Neuronal stem cell (in vitro differentiated cells): ENCODE results near the gene SLC28A3.

Source experiments
- DNase-seq: peaks from one replicate; pipeline ENCODE4 v3.0.0-alpha.2; 2013; ENCODE audit warnings: low spot score
- H2AFZ ChIP-seq: one replicate; pipeline ENCODE4 v1.6.1; 2013; ENCODE audit warnings: mild to moderate bottlenecking, low read length, inconsistent platforms
- H2AK5ac ChIP-seq: 2 replicates; pipeline ENCODE4 v1.6.1; 2013; ENCODE audit warnings: low read depth, mild to moderate bottlenecking, inconsistent platforms, low read length, moderate library complexity, mixed read lengths
- H2BK120ac ChIP-seq: 2 replicates; pipeline ENCODE4 v1.6.1; 2013; ENCODE audit warnings: low read depth, mild to moderate bottlenecking, inconsistent platforms, low read length, moderate library complexity, mixed read lengths
- H2BK12ac ChIP-seq: one replicate; pipeline ENCODE4 v1.6.1; 2013; ENCODE audit warnings: low read length, inconsistent platforms
- H2BK15ac ChIP-seq: 2 replicates; pipeline ENCODE4 v1.6.1; 2013; ENCODE audit warnings: mild to moderate bottlenecking, low read length, inconsistent platforms, mixed read lengths
- H2BK5ac ChIP-seq: one replicate; pipeline ENCODE4 v1.6.1; 2013; ENCODE audit warnings: inconsistent platforms, mild to moderate bottlenecking, low read length, moderate library complexity
- H3K14ac ChIP-seq: one replicate; pipeline ENCODE4 v1.6.1; 2013; ENCODE audit warnings: low read length, inconsistent platforms
- H3K18ac ChIP-seq: 2 replicates; pipeline ENCODE4 v1.6.1; 2013; ENCODE audit warnings: low read length, inconsistent platforms
- H3K23ac ChIP-seq: 2 replicates; pipeline ENCODE4 v1.6.1; 2013; ENCODE audit warnings: low read depth, mild to moderate bottlenecking, mixed read lengths, low read length, inconsistent platforms; ENCODE audit not compliant: poor library complexity
- H3K27ac ChIP-seq: replicated peaks from 3 replicates; pipeline ENCODE4 v1.5.1; 2013; ENCODE audit warnings: low read length, inconsistent platforms
- H3K27me3 ChIP-seq, 3 experiments: 2 replicates each; pipeline ENCODE4 v1.6.1; 2013; ENCODE audit warnings: low read length in 3 of 3, mild to moderate bottlenecking in 2 of 3, inconsistent platforms in 1 of 3, low read depth in 1 of 3, mixed read lengths in 1 of 3, moderate library complexity in 1 of 3; ENCODE audit not compliant: control insufficient read depth in 3 of 3, insufficient read depth in 3 of 3
- H3K36me3 ChIP-seq, 2 donors: replicated peaks in 1 of 2; 2 replicates each; pipeline ENCODE4 v1.6.1; 2013; ENCODE audit warnings: low read length in 2 of 2; ENCODE audit not compliant: control insufficient read depth in 2 of 2, insufficient read depth in 2 of 2
- H3K4ac ChIP-seq: 2 replicates; pipeline ENCODE4 v1.6.1; 2013; ENCODE audit warnings: inconsistent platforms, mild to moderate bottlenecking, low read length, moderate library complexity
- H3K4me1 ChIP-seq, 2 donors: 1 replicate in 1 of 2; 2 replicates in 1 of 2; pipeline ENCODE4 v1.6.1; 2013; ENCODE audit warnings: low read length in 2 of 2, low read depth in 1 of 2; ENCODE audit not compliant: control insufficient read depth in 2 of 2, insufficient read depth in 1 of 2
- H3K4me2 ChIP-seq: one replicate; pipeline ENCODE4 v1.6.1; 2013; ENCODE audit warnings: mild to moderate bottlenecking, low read length, inconsistent platforms; ENCODE audit not compliant: insufficient read depth, poor library complexity, severe bottlenecking
- H3K4me3 ChIP-seq, 2 donors: 2 replicates each; pipeline ENCODE4 v1.5.1; 2013; ENCODE audit warnings: low read length in 2 of 2, mild to moderate bottlenecking in 2 of 2, inconsistent platforms in 1 of 2, moderate library complexity in 1 of 2
- H3K79me1 ChIP-seq: one replicate; pipeline ENCODE4 v1.6.1; 2013; ENCODE audit warnings: low read depth, mild to moderate bottlenecking, inconsistent platforms, low read length, moderate library complexity
- H3K9ac ChIP-seq: one replicate; pipeline ENCODE4 v1.6.1; 2013; ENCODE audit warnings: mild to moderate bottlenecking, low read depth, low read length, inconsistent platforms; ENCODE audit not compliant: poor library complexity
- H3K9me3 ChIP-seq, 2 donors: replicated peaks in 1 of 2; 2 replicates each; pipeline versions ENCODE3 to v1.6.1; 2013; ENCODE audit warnings: low read length in 2 of 2, mild to moderate bottlenecking in 2 of 2, inconsistent platforms in 1 of 2, low read depth in 1 of 2, mixed read lengths in 1 of 2, moderate library complexity in 1 of 2; ENCODE audit not compliant: control insufficient read depth in 2 of 2, insufficient read depth in 1 of 2
- H4K8ac ChIP-seq: one replicate; pipeline ENCODE4 v1.6.1; 2013; ENCODE audit warnings: low read depth, mild to moderate bottlenecking, inconsistent platforms, low read length, moderate library complexity
- H4K91ac ChIP-seq: one replicate; pipeline ENCODE4 v1.6.1; 2013; ENCODE audit warnings: low read length, low read depth, mild to moderate bottlenecking, inconsistent platforms; ENCODE audit not compliant: poor library complexity
- WGBS, 2 donors: extraction: QIAGEN DNeasy Blood & Tissue Kit; methylation state at CpG; one replicate each; pipeline ENCODE4 v1.1.7; 2013; ENCODE audit warnings: missing lambda C conversion rate in 2 of 2, mixed read lengths in 1 of 2; ENCODE audit not compliant: insufficient read length in 2 of 2, insufficient replicate concordance in 1 of 2; ENCODE audit errors: extremely low coverage in 2 of 2; 5-methylcytosine and 5-hydroxymethylcytosine counted together

Gene SLC28A3

GRCh38 chr9:84339503-84339902 is 1.1 kb downstream of the SLC28A3 start:
- H3K4me1 ChIP-seq: peaks cover 0 to 7% of the 10 kb centered on the region in 2 donors
- no peaks in the 10 kb centered on the region for H3K79me1 ChIP-seq
- H2AFZ ChIP-seq: no peak overlapping the region
- no peak overlapping the region for H4K91ac ChIP-seq
- H4K8ac ChIP-seq: no peak overlapping the region
- no peaks in the 10 kb centered on the region for H3K36me3 ChIP-seq
- no peak overlapping the region for H2BK120ac ChIP-seq
- no peak overlapping the region for H2BK15ac ChIP-seq
- no peak overlapping the region for H3K9ac ChIP-seq
- no peak for DNase-seq
- H3K4me2 ChIP-seq: no peak overlapping the region
- no peak overlapping the region for H3K14ac ChIP-seq
- no peak overlapping the region for H3K4ac ChIP-seq
- H3K23ac ChIP-seq: no peak overlapping the region
- WGBS, 2 donors: no CpG with 5 or more reads among the region's 3 CpGs
- no peaks in the 10 kb centered on the region for H3K9me3 ChIP-seq
- no peak overlapping the region for H3K18ac ChIP-seq
- no peak overlapping the region for H2AK5ac ChIP-seq
- H2BK12ac ChIP-seq: no peak overlapping the region
- no peak overlapping the region for H2BK5ac ChIP-seq
- H3K4me3 ChIP-seq: no peak overlapping the region
- H3K27me3 ChIP-seq: no peaks in the 10 kb centered on the region
- H3K27ac ChIP-seq: no peak overlapping the region

DNA sequence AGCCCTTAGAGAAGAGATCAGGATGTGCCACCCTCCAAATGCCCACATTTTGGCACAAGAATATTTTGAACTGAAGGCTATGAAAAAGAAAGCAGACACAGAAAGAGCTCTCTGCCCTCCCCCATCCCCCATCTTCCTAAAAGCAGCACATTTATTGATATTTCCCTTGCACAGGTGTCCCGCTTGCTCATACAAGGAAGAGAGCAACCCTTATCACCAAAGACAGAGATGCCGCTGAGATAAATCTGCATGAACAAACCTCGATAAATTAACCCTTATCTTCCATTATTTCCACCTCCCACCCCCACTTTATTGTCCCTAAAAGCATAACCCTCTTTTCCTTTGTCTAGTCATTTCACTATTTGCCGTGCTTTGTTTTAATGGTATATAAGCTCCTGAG is 1.8 kb downstream of the SLC28A3 start:
- Histone ChIP-seq H2BK120ac (no peak overlapping the region), H3K79me1 (no peaks in the 10 kb centered on the region)
- 100% methylated on average over 1 of the region's 4 CpGs; no CpG with 5 or more reads in 1 of the 2 donors for WGBS, 2 donors

DNA sequence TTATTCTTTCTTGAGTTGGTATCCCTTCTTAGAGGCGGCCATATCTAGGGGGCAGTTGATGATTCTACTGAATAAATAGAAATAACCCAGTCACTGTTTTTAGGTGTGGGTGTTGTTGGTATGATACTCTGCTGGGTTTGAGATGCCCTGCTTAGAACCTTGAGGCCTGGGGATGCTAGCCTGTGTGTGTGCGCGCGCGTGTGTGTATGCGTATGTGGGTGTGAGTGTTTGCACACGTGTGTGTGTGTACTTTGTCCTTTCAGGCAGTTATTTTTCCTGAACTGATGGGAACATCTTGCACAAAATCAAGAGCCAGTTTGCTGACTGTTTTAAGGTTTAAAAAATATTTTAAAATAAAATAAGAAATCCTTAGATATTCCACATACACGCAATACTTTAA is 3.3 kb downstream of the SLC28A3 start:
- Histone ChIP-seq H3K9me3 (no peaks in the 10 kb centered on the region), H3K4me3 (no peak overlapping the region), H3K9ac (no peak overlapping the region), H3K4me2 (no peak overlapping the region), H3K79me1 (no peaks in the 10 kb centered on the region), H2AFZ (no peak overlapping the region), H3K27ac (no peak overlapping the region), H2BK15ac (no peak overlapping the region), H3K18ac (no peak overlapping the region), H3K4me1 (peaks cover 0 to 7% of the 10 kb centered on the region in 2 donors), H3K23ac (no peak overlapping the region), H2BK120ac (no peak overlapping the region), H2AK5ac (no peak overlapping the region), H3K27me3 (no peaks in the 10 kb centered on the region), H3K36me3 (no peaks in the 10 kb centered on the region), H2BK5ac (no peak overlapping the region), H2BK12ac (no peak overlapping the region), H3K14ac (no peak overlapping the region), H4K91ac (no peak overlapping the region), H3K4ac (no peak overlapping the region), H4K8ac (no peak overlapping the region)
- DNase-seq: no peak
- no CpG with 5 or more reads among the region's 8 CpGs for WGBS, 2 donors

More for the DNA sequence above, 1.8 kb downstream of the SLC28A3 start:
- H2AFZ ChIP-seq: no peak overlapping the region
- no peak overlapping the region for H3K23ac ChIP-seq
- H2AK5ac ChIP-seq: no peak overlapping the region
- H3K14ac ChIP-seq: no peak overlapping the region
- DNase-seq: no peak
- H2BK5ac ChIP-seq: no peak overlapping the region
- no peak overlapping the region for H2BK12ac ChIP-seq
- H3K4me1 ChIP-seq: peaks cover 0 to 7% of the 10 kb centered on the region in 2 donors
- no peaks in the 10 kb centered on the region for H3K27me3 ChIP-seq
- H3K4ac ChIP-seq: no peak overlapping the region
- H3K27ac ChIP-seq: no peak overlapping the region
- H3K9ac ChIP-seq: no peak overlapping the region
- H3K4me2 ChIP-seq: no peak overlapping the region
- H3K36me3 ChIP-seq: no peaks in the 10 kb centered on the region
- no peak overlapping the region for H4K91ac ChIP-seq
- no peak overlapping the region for H3K18ac ChIP-seq
- no peak overlapping the region for H2BK15ac ChIP-seq
- H4K8ac ChIP-seq: no peak overlapping the region
- H3K4me3 ChIP-seq: no peak overlapping the region
- no peaks in the 10 kb centered on the region for H3K9me3 ChIP-seq

DNA sequence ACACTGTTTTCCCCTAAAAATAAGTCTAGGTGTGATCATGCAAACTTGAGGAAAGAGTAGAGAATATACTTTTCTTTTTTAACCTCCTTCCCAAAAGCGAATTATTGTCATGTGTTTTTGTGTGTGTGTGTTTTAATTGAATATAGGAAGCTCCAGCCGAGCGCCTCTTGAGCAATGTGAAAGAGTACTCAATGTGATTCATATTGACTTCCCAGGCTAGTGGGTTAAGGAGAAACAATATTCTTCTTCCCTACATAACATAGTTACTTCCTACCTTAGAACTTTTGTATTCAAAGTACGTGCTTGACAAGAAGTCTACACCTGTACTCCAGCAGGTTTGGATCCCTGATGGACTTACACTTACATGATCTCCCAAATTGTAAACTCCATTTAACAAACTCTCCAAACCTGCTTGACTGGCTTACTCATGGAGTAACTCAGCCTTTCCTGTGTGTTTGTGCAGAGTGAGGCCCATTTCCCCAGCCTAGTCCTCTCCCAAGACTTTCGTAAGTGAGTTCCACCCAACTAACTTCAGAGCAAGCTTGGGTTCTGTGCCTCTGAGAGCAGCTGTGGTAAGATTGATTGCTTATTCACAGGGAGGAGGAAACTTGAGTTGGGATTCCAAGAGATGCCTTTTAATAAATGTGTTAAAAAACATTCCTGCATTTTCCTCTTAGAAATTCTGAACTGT is 9.3 kb downstream of the SLC28A3 start:
- no peaks in the 10 kb centered on the region for H3K79me1 ChIP-seq
- no peak overlapping the region for H2AK5ac ChIP-seq
- H3K27ac ChIP-seq: no peak overlapping the region
- no peak overlapping the region for H4K8ac ChIP-seq
- no peaks in the 10 kb centered on the region for H3K4me1 ChIP-seq
- no peak for DNase-seq
- no peak overlapping the region for H2BK120ac ChIP-seq
- H2BK15ac ChIP-seq: no peak overlapping the region
- H3K18ac ChIP-seq: no peak overlapping the region
- H3K23ac ChIP-seq: no peak overlapping the region
- no peak overlapping the region for H2BK5ac ChIP-seq
- no peaks in the 10 kb centered on the region for H3K9me3 ChIP-seq
- no peak overlapping the region for H3K4ac ChIP-seq
- H3K27me3 ChIP-seq: no peaks in the 10 kb centered on the region
- H4K91ac ChIP-seq: no peak overlapping the region
- no peak overlapping the region for H2AFZ ChIP-seq
- WGBS, 2 donors: no CpG with 5 or more reads among the region's 5 CpGs
- H3K14ac ChIP-seq: no peak overlapping the region
- H3K36me3 ChIP-seq: no peaks in the 10 kb centered on the region
- H3K9ac ChIP-seq: no peak overlapping the region
- H3K4me3 ChIP-seq: no peak overlapping the region
- H2BK12ac ChIP-seq: no peak overlapping the region
- H3K4me2 ChIP-seq: no peak overlapping the region
